A549 (cell line): ENCODE results near the gene SNRK. TPM values are rescaled to one million over a fixed set of nuclear protein-coding genes. Genes with fewer than 3 reads are reported as not detected.

Experiments used
- ATAC-seq, 2 experiments: fragments of 200-7000 bp in 1 of 2; fragments of >200 bp in 1 of 2; cut with Nextera tagmentation in 1 of 2; cut with Tn5 transposase in 1 of 2; 3 replicates each; pipeline versions ENCODE4 v1.8.0 to v1.9.1; 2018 to 2020; ENCODE audit warnings: mild to moderate bottlenecking in 1 of 2, moderate library complexity in 1 of 2
- CTCF ChIA-PET: fragments of 300-600 bp; sonication (Branson Sonifier 250); formaldehyde crosslinking; extraction: SDS; loops from one replicate; lab custom pipeline; 2021; ENCODE audit warnings: antibody characterized with exemption, inconsistent platforms; lab: Yijun Ruan, JAX
- POLR2A ChIA-PET: fragments of 350-600 bp; formaldehyde crosslinking; extraction: SDS; loops from one replicate; lab custom pipeline; 2021; ENCODE audit warnings: antibody characterized with exemption, inconsistent platforms; lab: Yijun Ruan, JAX
- DNase-seq, 2 experiments: peaks; one replicate each; pipeline versions ENCODE4 v3.0.0 to v3.0.0-alpha.2; 2011 to 2016; ENCODE audit warnings: low read depth in 1 of 2, low spot score in 1 of 2
- FAIRE-seq: peaks from 2 replicates; lab custom pipeline; 2011; peaks lifted over from hg19 to GRCh38; lab: Jason Lieb, UNC
- H3K27ac ChIP-seq, 2 experiments: fragments of >200 bp; sonication (Bioruptor Twin); formaldehyde crosslinking; 3 replicates each; pipeline ENCODE4 v1.5.1; 2016 to 2017
- H3K4me1 ChIP-seq: fragments of >200 bp; sonication (Bioruptor Twin); formaldehyde crosslinking; 3 replicates; pipeline ENCODE4 v1.6.1; 2016
- H3K4me2 ChIP-seq: fragments of >200 bp; sonication (Bioruptor Twin); formaldehyde crosslinking; 3 replicates; pipeline ENCODE4 v1.6.1; 2016
- H3K4me3 ChIP-seq: fragments of >200 bp; sonication (Bioruptor Twin); formaldehyde crosslinking; 3 replicates; pipeline ENCODE4 v1.5.1; 2016
- H3K9me3 ChIP-seq: fragments of >200 bp; sonication (Bioruptor Twin); formaldehyde crosslinking; 3 replicates; pipeline ENCODE4 v1.6.1; 2016
- ATOH8 ChIP-seq: fragments of 250-450 bp; sonication (Bioruptor Pico); IDR thresholded peaks from 2 replicates; pipeline ENCODE4 v1.5.0; 2020; ENCODE audit warnings: low read depth, mild to moderate bottlenecking, moderate library complexity
- BHLHE40 ChIP-seq: IDR thresholded peaks from 2 replicates; pipeline ENCODE4 v1.6.1; 2012; ENCODE audit warnings: low read depth, low read length, inconsistent platforms
- CHD4 ChIP-seq: fragments of 200-600 bp; sonication (generic); IDR thresholded peaks from 2 replicates; pipeline ENCODE4 v1.6.1; 2016; ENCODE audit warnings: antibody characterized with exemption, mild to moderate bottlenecking, borderline replicate concordance
- EHF ChIP-seq: fragments of 250-450 bp; sonication (Bioruptor Pico); IDR thresholded peaks from 2 replicates; pipeline ENCODE4 v1.5.0; 2020; ENCODE audit warnings: mild to moderate bottlenecking
- EHMT2 ChIP-seq: fragments of 200-600 bp; sonication (generic); IDR thresholded peaks from 2 replicates; pipeline ENCODE4 v1.6.1; 2016; ENCODE audit warnings: antibody characterized with exemption, low read depth, mild to moderate bottlenecking, moderate library complexity
- ELK1 ChIP-seq: fragments of 150-350 bp; IDR thresholded peaks from 2 replicates; pipeline ENCODE4 v1.6.1; 2014; ENCODE audit warnings: low read depth, mild to moderate bottlenecking, low read length
- EP300 ChIP-seq, 2 experiments: fragments of >200 bp; sonication (Bioruptor Twin); formaldehyde crosslinking; IDR thresholded peaks; 2 replicates in 1 of 2; 3 replicates in 1 of 2; pipeline ENCODE4 v1.6.1; 2016 to 2017
- HDAC2 ChIP-seq: fragments of 200-600 bp; sonication (generic); IDR thresholded peaks from 2 replicates; pipeline ENCODE4 v1.6.1; 2016
- HMGXB4 ChIP-seq: fragments of 250-450 bp; sonication (Bioruptor Pico); IDR thresholded peaks from 2 replicates; pipeline ENCODE4 v1.5.0; 2021; ENCODE audit warnings: mild to moderate bottlenecking, moderate library complexity, borderline replicate concordance
- HOXB13 ChIP-seq: fragments of 250-450 bp; sonication (Bioruptor Pico); IDR thresholded peaks from 2 replicates; pipeline ENCODE4 v1.5.0; 2020; ENCODE audit warnings: low read depth, mild to moderate bottlenecking, moderate library complexity
- HOXB5 ChIP-seq: fragments of 250-450 bp; sonication (Bioruptor Pico); IDR thresholded peaks from 2 replicates; pipeline ENCODE4 v1.5.0; 2020; ENCODE audit warnings: mild to moderate bottlenecking, moderate library complexity
- JUN ChIP-seq, 2 experiments: fragments of >200 bp; sonication (Bioruptor Twin); formaldehyde crosslinking; IDR thresholded peaks; 2 replicates in 1 of 2; 3 replicates in 1 of 2; pipeline ENCODE4 v1.6.1; 2016 to 2017
- MAFK ChIP-seq: fragments of 450-650 bp; IDR thresholded peaks from 2 replicates; pipeline ENCODE4 v1.6.1; 2014; ENCODE audit not compliant: partially characterized antibody
- MYC ChIP-seq: IDR thresholded peaks from 2 replicates; pipeline ENCODE4 v1.6.1; 2012; ENCODE audit warnings: mild to moderate bottlenecking, inconsistent platforms, low read length, improper control_type of control experiment, borderline replicate concordance
- NR3C1 ChIP-seq: fragments of >200 bp; sonication (Bioruptor Twin); formaldehyde crosslinking; IDR thresholded peaks from 3 replicates; pipeline ENCODE4 v1.6.1; 2017
- PBX3 ChIP-seq: IDR thresholded peaks from 2 replicates; pipeline ENCODE4 v1.6.1; 2012
- POLR2AphosphoS2 ChIP-seq: conservative IDR thresholded peaks from 2 replicates; pipeline ENCODE4 v1.6.1; 2012; ENCODE audit warnings: low read length, improper control_type of control experiment, inconsistent platforms
- RARB ChIP-seq: fragments of 250-450 bp; sonication (Bioruptor Pico); IDR thresholded peaks from 2 replicates; pipeline ENCODE4 v1.8.0; 2021; ENCODE audit warnings: mild to moderate bottlenecking, moderate library complexity
- REST ChIP-seq: fragments of 200-600 bp; sonication (generic); IDR thresholded peaks from 2 replicates; pipeline ENCODE4 v1.6.1; 2016; ENCODE audit warnings: antibody characterized with exemption, mild to moderate bottlenecking, moderate library complexity
- RFX5 ChIP-seq: fragments of 450-650 bp; IDR thresholded peaks from 2 replicates; pipeline ENCODE4 v1.7.1; 2014; ENCODE audit warnings: antibody characterized with exemption, mild to moderate bottlenecking, moderate library complexity
- RNF2 ChIP-seq: fragments of 200-600 bp; sonication (generic); IDR thresholded peaks from 2 replicates; pipeline ENCODE4 v1.6.1; 2016; ENCODE audit warnings: low read depth, mild to moderate bottlenecking, antibody characterized with exemption, moderate library complexity, borderline replicate concordance
- SMC3 ChIP-seq: fragments of >200 bp; sonication (Bioruptor Twin); formaldehyde crosslinking; IDR thresholded peaks from 3 replicates; pipeline ENCODE4 v1.6.1; 2018; ENCODE audit warnings: inconsistent platforms
- SREBF2 ChIP-seq: fragments of 450-650 bp; IDR thresholded peaks from 2 replicates; pipeline ENCODE4 v1.6.1; 2014; ENCODE audit warnings: mild to moderate bottlenecking, moderate library complexity
- ZC3H11A ChIP-seq: fragments of 450-650 bp; IDR thresholded peaks from 2 replicates; pipeline ENCODE4 v1.6.1; 2014; ENCODE audit warnings: antibody characterized with exemption, mild to moderate bottlenecking
- ZNF302 ChIP-seq: fragments of 250-450 bp; sonication (Bioruptor Pico); IDR thresholded peaks from 2 replicates; pipeline ENCODE4 v1.9.0; 2021; ENCODE audit warnings: inconsistent platforms, mild to moderate bottlenecking, moderate library complexity
- ZSCAN20 ChIP-seq: fragments of 250-450 bp; sonication (Bioruptor Pico); IDR thresholded peaks from 2 replicates; pipeline ENCODE4 v1.8.0; 2022; ENCODE audit warnings: mild to moderate bottlenecking, moderate library complexity
- WGBS: methylation state at CpG from one replicate; pipeline ENCODE4 v1.1.6; 2017; ENCODE audit errors: missing lambda C conversion rate; 5-methylcytosine and 5-hydroxymethylcytosine counted together
- polyA plus RNA-seq, 4 experiments: library from polyadenylated mRNA; depleted of rRNA in 3 of 4; stranded (reverse); fragments of >200 nt; fragmentation: RNase III in 1 of 4; extraction: RNeasy Plus Mini Kit Qiagen cat#74134 plus additional on column Dnase treatment in 1 of 4; gene quantifications; 2 replicates in 3 of 4; 3 replicates in 1 of 4; pipeline ENCODE4 v1.2.3, GENCODE V29; 2011 to 2017

The SNRK gene
- polyA plus RNA-seq, 2 of the 4 experiments (the other 2 are of a cell fraction), result 3.5 to 7.2 TPM

- TF ChIP-seq RFX5, result no peak
- no peak for TF ChIP-seq EHMT2
- TF ChIP-seq RNF2, result no peak
Observed at GRCh38 chr3:43328653-43329052, 42.3 kb downstream of the SNRK start (continued).

GRCh38 chr3:43330981-43331380 lies 44.6 kb downstream of the SNRK start:
- Histone ChIP-seq H3K4me3 (no peak overlapping the region), H3K27ac (no peak overlapping the region)
- 68% methylated on average over 1 of the region's 1 CpG for WGBS
- no peak for ATAC-seq
- TF ChIP-seq EP300 (IDR thresholded peaks at IDR 0.05), result no peak
- TF ChIP-seq CHD4, result no peak
- TF ChIP-seq POLR2AphosphoS2, result no peak
- TF ChIP-seq RARB (CRISPR knock-in tag), result no peak
- no peak for TF ChIP-seq HOXB13 (CRISPR knock-in tag)
- no peak for TF ChIP-seq EHF (CRISPR knock-in tag)
- no peak for TF ChIP-seq SREBF2
- no peak for TF ChIP-seq HOXB5 (CRISPR knock-in tag)
- TF ChIP-seq NR3C1, result no peak
- no peak for TF ChIP-seq ZNF302 (CRISPR knock-in tag)
- TF ChIP-seq ZSCAN20 (CRISPR knock-in tag), result no peak
- no peak for TF ChIP-seq MYC
- TF ChIP-seq, all 56 proteins: peak for 0
- peaks cover 3% of the 10 kb centered on the region; the same call in 2 of the 3 replicates for H3K9me3 ChIP-seq
- H3K4me1 ChIP-seq, result no peaks in the 10 kb centered on the region
- ChIA-PET POLR2A (no interaction called here), CTCF (no interaction called here)
- FAIRE-seq (no peak), DNase-seq (no peak)
- H3K4me2 ChIP-seq, result no peak overlapping the region

- 93% methylated on average over 4 of the region's 4 CpGs for WGBS
- Histone ChIP-seq H3K4me3 (no peak overlapping the region), H3K27ac (no peak overlapping the region), H3K4me2 (no peak overlapping the region), H3K4me1 (no peaks in the 10 kb centered on the region), H3K9me3 (peaks cover 4% of the 10 kb centered on the region; the same call in 2 of the 3 replicates)
- ATAC-seq, result no peak
- TF ChIP-seq JUN (IDR thresholded peaks at IDR 0.05) (no peak), HOXB5 (CRISPR knock-in tag) (no peak), BHLHE40 (no peak)
- no peak for DNase-seq
- FAIRE-seq, result no peak
- POLR2A ChIA-PET, result no interaction called here
- CTCF ChIA-PET, result no interaction called here
Observed at GRCh38 chr3:43331381-43331780, 45.0 kb downstream of the SNRK start.

GRCh38 chr3:43334976-43335375 lies 48.6 kb downstream of the SNRK start:
- peaks cover 33% of the 10 kb centered on the region for H3K9me3 ChIP-seq
- H3K27ac ChIP-seq, result no peak overlapping the region
- no peak overlapping the region for H3K4me3 ChIP-seq
- CTCF ChIA-PET, result no interaction called here
- POLR2A ChIA-PET, result no interaction called here
- DNase-seq (no peak), FAIRE-seq (no peak), ATAC-seq (no peak)
- H3K4me2 ChIP-seq, result no peak overlapping the region
- no peaks in the 10 kb centered on the region for H3K4me1 ChIP-seq
- WGBS, result 85% methylated on average over 1 of the region's 1 CpG
- no peak for TF ChIP-seq EHF (CRISPR knock-in tag)
- TF ChIP-seq EP300 (IDR thresholded peaks at IDR 0.05), result no peak
- no peak for TF ChIP-seq MAFK
- TF ChIP-seq SMC3, result no peak
- no peak for TF ChIP-seq HDAC2
- TF ChIP-seq BHLHE40, result no peak
- no peak for TF ChIP-seq REST
- no peak for TF ChIP-seq ELK1
- TF ChIP-seq ATOH8 (CRISPR knock-in tag), result no peak
- TF ChIP-seq HMGXB4 (CRISPR knock-in tag), result no peak
- TF ChIP-seq HOXB5 (CRISPR knock-in tag), result no peak
- TF ChIP-seq ZC3H11A, result no peak
- no peak for TF ChIP-seq PBX3
